Measurements from ENCODE around the gene CD36.

The CD36 gene

GRCh38 chr7:80634505-80634904 lies 3.9 kb upstream of the CD36 start:
- 5% methylated on average over 2 of the region's 2 CpGs for WGBS
- no peak overlapping the region for H3K4ac ChIP-seq (ENCODE audit: low read depth in 1 of 2, low read length in 2 of 2)
- no peak overlapping the region for H2BK120ac ChIP-seq (ENCODE audit: low read depth, low read length)
- H2BK12ac ChIP-seq (ENCODE audit: low read length in 2 of 2), result no peak overlapping the region
- no peaks in the 10 kb centered on the region for H3K79me1 ChIP-seq (replicated peaks; ENCODE audit: low read length, poor library complexity, severe bottlenecking)
- H3K4me3 ChIP-seq (ENCODE audit: insufficient read depth in 1 of 2, low read depth in 1 of 2, low read length in 2 of 2), result no peak overlapping the region
- peak overlapping the region; percentile 60 for H3K9ac ChIP-seq (ENCODE audit: low read length)
- H3K4me2 ChIP-seq (ENCODE audit: low read length, poor library complexity, severe bottlenecking), result no peak overlapping the region
- H3K36me3 ChIP-seq (ENCODE audit: control insufficient read depth in 1 of 2, insufficient read depth in 2 of 2, low read depth in 1 of 2, low read length in 2 of 2), result no peaks in the 10 kb centered on the region
- no peak overlapping the region for H2BK5ac ChIP-seq (ENCODE audit: low read depth, low read length, poor library complexity, severe bottlenecking)
- H3K18ac ChIP-seq (ENCODE audit: low read depth in 1 of 2, low read length in 2 of 2), result no peak overlapping the region
- peak; percentile 93 for DNase-seq
- no peak overlapping the region for H2AFZ ChIP-seq (ENCODE audit: low read depth, low read length)
- H3K4me1 ChIP-seq (ENCODE audit: control insufficient read depth, insufficient read depth, low read depth, low read length), result no peaks in the 10 kb centered on the region
- H3K23ac ChIP-seq (ENCODE audit: low read length in 2 of 2), result no peak overlapping the region
- no peak overlapping the region for H4K91ac ChIP-seq (ENCODE audit: low read length)
- H2BK15ac ChIP-seq (ENCODE audit: low read depth, poor library complexity, severe bottlenecking), result no peak overlapping the region
- no peaks in the 10 kb centered on the region for H3K27me3 ChIP-seq (ENCODE audit: control insufficient read depth in 1 of 2, insufficient read depth in 1 of 2, low read length in 2 of 2)
- H2AK5ac ChIP-seq (ENCODE audit: low read length, severe bottlenecking), result no peak overlapping the region
- no peak overlapping the region for H4K8ac ChIP-seq (ENCODE audit: low read length)
- peaks cover 6% of the 10 kb centered on the region for H3K9me3 ChIP-seq (ENCODE audit: control insufficient read depth, low read length)
- H3K14ac ChIP-seq (ENCODE audit: low read length in 2 of 2), result no peak overlapping the region
- H3K27ac ChIP-seq (ENCODE audit: low read length, poor library complexity, severe bottlenecking), result no peak overlapping the region

- peak overlapping the region in 1 of 2 experiments; percentile 52 for H3K18ac ChIP-seq (ENCODE audit: low read depth in 1 of 2, low read length in 2 of 2)
- H2AK5ac ChIP-seq (ENCODE audit: low read length, severe bottlenecking), result no peak overlapping the region
- H3K27ac ChIP-seq (ENCODE audit: low read length, poor library complexity, severe bottlenecking), result no peak overlapping the region
- H3K9ac ChIP-seq (ENCODE audit: low read length), result peak overlapping the region; percentile 84
- no peaks in the 10 kb centered on the region for H3K27me3 ChIP-seq (ENCODE audit: control insufficient read depth in 1 of 2, insufficient read depth in 1 of 2, low read length in 2 of 2)
- H2AFZ ChIP-seq (ENCODE audit: low read depth, low read length), result no peak overlapping the region
- H3K9me3 ChIP-seq (ENCODE audit: control insufficient read depth, low read length), result peaks cover 12% of the 10 kb centered on the region
- H2BK5ac ChIP-seq (ENCODE audit: low read depth, low read length, poor library complexity, severe bottlenecking), result no peak overlapping the region
- H2BK15ac ChIP-seq (ENCODE audit: low read depth, poor library complexity, severe bottlenecking), result no peak overlapping the region
- no peak overlapping the region for H3K23ac ChIP-seq (ENCODE audit: low read length in 2 of 2)
- no peak overlapping the region for H3K4me2 ChIP-seq (ENCODE audit: low read length, poor library complexity, severe bottlenecking)
- no peak overlapping the region for H4K8ac ChIP-seq (ENCODE audit: low read length)
- peak overlapping the region in 1 of 2 experiments; percentile 69 for H3K4ac ChIP-seq (ENCODE audit: low read depth in 1 of 2, low read length in 2 of 2)
- no peak for DNase-seq
- no peaks in the 10 kb centered on the region for H3K79me1 ChIP-seq (replicated peaks; ENCODE audit: low read length, poor library complexity, severe bottlenecking)
- H4K91ac ChIP-seq (ENCODE audit: low read length), result no peak overlapping the region
- no CpG with 5 or more reads among the region's 1 CpG for WGBS
- peak overlapping the region; percentile 85 for H2BK120ac ChIP-seq (ENCODE audit: low read depth, low read length)
- H3K4me1 ChIP-seq (ENCODE audit: control insufficient read depth, insufficient read depth, low read depth, low read length), result no peaks in the 10 kb centered on the region
- H3K4me3 ChIP-seq (ENCODE audit: insufficient read depth in 1 of 2, low read depth in 1 of 2, low read length in 2 of 2), result no peak overlapping the region
- peak overlapping the region in 1 of 2 experiments; percentile 93 for H2BK12ac ChIP-seq (ENCODE audit: low read length in 2 of 2)
- H3K14ac ChIP-seq (ENCODE audit: low read length in 2 of 2), result no peak overlapping the region
- no peaks in the 10 kb centered on the region for H3K36me3 ChIP-seq (ENCODE audit: control insufficient read depth in 1 of 2, insufficient read depth in 2 of 2, low read depth in 1 of 2, low read length in 2 of 2)
Measured at GRCh38 chr7:80635533-80635932, 2.9 kb upstream of the CD36 start.

GRCh38 chr7:80635998-80636397 lies 2.4 kb upstream of the CD36 start:
- Histone ChIP-seq H4K91ac (ENCODE audit: low read length) (peak overlapping the region; percentile 68), H4K8ac (ENCODE audit: low read length) (no peak overlapping the region), H3K14ac (ENCODE audit: low read length in 2 of 2) (no peak overlapping the region), H3K4me3 (ENCODE audit: insufficient read depth in 1 of 2, low read depth in 1 of 2, low read length in 2 of 2) (no peak overlapping the region), H3K36me3 (ENCODE audit: control insufficient read depth in 1 of 2, insufficient read depth in 2 of 2, low read depth in 1 of 2, low read length in 2 of 2) (no peaks in the 10 kb centered on the region), H2BK12ac (ENCODE audit: low read length in 2 of 2) (peak overlapping the region; percentile 63 to 93), H3K9me3 (ENCODE audit: control insufficient read depth, low read length) (peaks cover 12% of the 10 kb centered on the region), H2BK120ac (ENCODE audit: low read depth, low read length) (peak overlapping the region; percentile 85), H3K4me1 (ENCODE audit: control insufficient read depth, insufficient read depth, low read depth, low read length) (no peaks in the 10 kb centered on the region), H3K4me2 (ENCODE audit: low read length, poor library complexity, severe bottlenecking) (no peak overlapping the region), H3K9ac (ENCODE audit: low read length) (peak overlapping the region; percentile 84), H2AK5ac (ENCODE audit: low read length, severe bottlenecking) (no peak overlapping the region), H3K23ac (ENCODE audit: low read length in 2 of 2) (no peak overlapping the region), H2BK15ac (ENCODE audit: low read depth, poor library complexity, severe bottlenecking) (peak overlapping the region; percentile 28), H3K4ac (ENCODE audit: low read depth in 1 of 2, low read length in 2 of 2) (peak overlapping the region; percentile 51 to 79), H3K27me3 (ENCODE audit: control insufficient read depth in 1 of 2, insufficient read depth in 1 of 2, low read length in 2 of 2) (no peaks in the 10 kb centered on the region), H3K18ac (ENCODE audit: low read depth in 1 of 2, low read length in 2 of 2) (peak overlapping the region; percentile 21 to 70), H2BK5ac (ENCODE audit: low read depth, low read length, poor library complexity, severe bottlenecking) (no peak overlapping the region), H3K79me1 (replicated peaks; ENCODE audit: low read length, poor library complexity, severe bottlenecking) (no peaks in the 10 kb centered on the region), H3K27ac (ENCODE audit: low read length, poor library complexity, severe bottlenecking) (no peak overlapping the region), H2AFZ (ENCODE audit: low read depth, low read length) (no peak overlapping the region)
- 81% methylated on average over 2 of the region's 2 CpGs for WGBS
- no peak for DNase-seq

GRCh38 chr7:80636709-80637108 lies 1.7 kb upstream of the CD36 start:
- Histone ChIP-seq H3K4me3 (ENCODE audit: insufficient read depth in 1 of 2, low read depth in 1 of 2, low read length in 2 of 2) (peak overlapping the region in 1 of 2 experiments; percentile 7), H3K4ac (ENCODE audit: low read depth in 1 of 2, low read length in 2 of 2) (peak overlapping the region in 1 of 2 experiments; percentile 67), H3K9me3 (ENCODE audit: control insufficient read depth, low read length) (peaks cover 12% of the 10 kb centered on the region), H4K8ac (ENCODE audit: low read length) (no peak overlapping the region), H2BK12ac (ENCODE audit: low read length in 2 of 2) (peak overlapping the region in 1 of 2 experiments; percentile 42), H2BK5ac (ENCODE audit: low read depth, low read length, poor library complexity, severe bottlenecking) (no peak overlapping the region), H4K91ac (ENCODE audit: low read length) (no peak overlapping the region), H3K18ac (ENCODE audit: low read depth in 1 of 2, low read length in 2 of 2) (no peak overlapping the region), H3K4me2 (ENCODE audit: low read length, poor library complexity, severe bottlenecking) (no peak overlapping the region), H3K27me3 (ENCODE audit: control insufficient read depth in 1 of 2, insufficient read depth in 1 of 2, low read length in 2 of 2) (no peaks in the 10 kb centered on the region), H2BK15ac (ENCODE audit: low read depth, poor library complexity, severe bottlenecking) (no peak overlapping the region), H2AK5ac (ENCODE audit: low read length, severe bottlenecking) (no peak overlapping the region), H3K9ac (ENCODE audit: low read length) (peak overlapping the region; percentile 84), H3K4me1 (ENCODE audit: control insufficient read depth, insufficient read depth, low read depth, low read length) (no peaks in the 10 kb centered on the region), H2BK120ac (ENCODE audit: low read depth, low read length) (no peak overlapping the region), H3K27ac (ENCODE audit: low read length, poor library complexity, severe bottlenecking) (no peak overlapping the region), H3K36me3 (ENCODE audit: control insufficient read depth in 1 of 2, insufficient read depth in 2 of 2, low read depth in 1 of 2, low read length in 2 of 2) (no peaks in the 10 kb centered on the region), H3K23ac (ENCODE audit: low read length in 2 of 2) (no peak overlapping the region), H3K79me1 (replicated peaks; ENCODE audit: low read length, poor library complexity, severe bottlenecking) (no peaks in the 10 kb centered on the region), H2AFZ (ENCODE audit: low read depth, low read length) (no peak overlapping the region), H3K14ac (ENCODE audit: low read length in 2 of 2) (no peak overlapping the region)
- DNase-seq, result no peak
- no CpG with 5 or more reads among the region's 1 CpG for whole genome bisulfite sequencing
